Measurements from ENCODE around the gene RELN.

RELN gene

DNA sequence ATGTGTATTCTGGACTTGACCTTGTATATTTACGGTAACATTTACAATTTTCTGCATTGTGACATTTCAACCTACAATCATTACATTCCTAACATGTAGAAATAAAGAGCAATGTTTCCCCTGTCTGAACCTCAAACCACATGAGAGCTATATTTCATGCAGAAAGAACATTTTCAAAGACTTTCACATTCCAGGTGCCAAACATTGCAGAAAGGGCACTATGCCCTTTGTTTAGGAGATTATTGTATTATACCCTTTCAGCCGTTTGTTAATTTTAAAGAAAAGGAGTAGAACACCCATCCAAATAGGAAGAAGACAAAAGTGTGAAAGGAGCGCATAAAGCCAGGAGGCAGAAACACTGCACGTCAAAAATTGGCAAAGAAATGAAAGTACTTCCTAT lies 260.4 kb downstream of the RELN start:
- DNase-seq (ENCODE audit: low spot score): no peak
- CTCF ChIA-PET: no interaction called here
- POLR2A ChIA-PET (ENCODE audit: low non-redundant PET): no interaction called here
- TF ChIP-seq, protein P1, sequence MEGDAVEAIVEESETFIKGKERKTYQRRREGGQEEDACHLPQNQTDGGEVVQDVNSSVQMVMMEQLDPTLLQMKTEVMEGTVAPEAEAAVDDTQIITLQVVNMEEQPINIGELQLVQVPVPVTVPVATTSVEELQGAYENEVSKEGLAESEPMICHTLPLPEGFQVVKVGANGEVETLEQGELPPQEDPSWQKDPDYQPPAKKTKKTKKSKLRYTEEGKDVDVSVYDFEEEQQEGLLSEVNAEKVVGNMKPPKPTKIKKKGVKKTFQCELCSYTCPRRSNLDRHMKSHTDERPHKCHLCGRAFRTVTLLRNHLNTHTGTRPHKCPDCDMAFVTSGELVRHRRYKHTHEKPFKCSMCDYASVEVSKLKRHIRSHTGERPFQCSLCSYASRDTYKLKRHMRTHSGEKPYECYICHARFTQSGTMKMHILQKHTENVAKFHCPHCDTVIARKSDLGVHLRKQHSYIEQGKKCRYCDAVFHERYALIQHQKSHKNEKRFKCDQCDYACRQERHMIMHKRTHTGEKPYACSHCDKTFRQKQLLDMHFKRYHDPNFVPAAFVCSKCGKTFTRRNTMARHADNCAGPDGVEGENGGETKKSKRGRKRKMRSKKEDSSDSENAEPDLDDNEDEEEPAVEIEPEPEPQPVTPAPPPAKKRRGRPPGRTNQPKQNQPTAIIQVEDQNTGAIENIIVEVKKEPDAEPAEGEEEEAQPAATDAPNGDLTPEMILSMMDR (conservative IDR thresholded peaks at IDR 0.05; ENCODE audit: low read depth): no peak
- H3K27ac ChIP-seq: no peak overlapping the region

DNA sequence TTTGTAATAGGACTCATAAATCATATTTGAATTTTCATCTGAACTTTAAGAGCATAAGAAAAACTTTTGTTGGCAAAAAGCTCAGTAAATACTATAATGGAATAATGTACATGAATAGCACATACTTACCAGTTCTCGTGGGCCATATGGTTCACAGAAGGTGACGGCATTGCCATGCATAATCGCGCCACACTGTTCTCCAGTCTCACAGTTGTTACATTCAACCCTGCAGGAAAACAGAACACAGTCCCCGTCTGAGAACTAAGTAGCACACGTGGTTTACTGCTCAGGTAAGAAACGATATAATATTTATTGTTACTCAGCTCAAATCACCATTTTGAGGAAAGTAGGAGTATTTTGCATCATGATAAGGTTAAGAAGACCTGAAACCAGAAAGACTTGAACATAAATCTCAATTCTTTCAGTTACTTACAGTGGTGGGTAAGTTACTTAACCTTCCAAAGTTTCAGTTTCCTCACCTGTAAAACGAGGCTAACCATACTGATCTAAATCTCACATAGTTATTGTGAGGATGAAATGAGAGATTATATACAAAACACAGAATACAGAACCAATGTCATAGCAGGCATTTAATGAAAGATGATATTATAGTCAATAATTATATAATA lies 261.4 kb downstream of the RELN start:
- ChIA-PET POLR2A (ENCODE audit: low non-redundant PET) (no interaction called here), CTCF (no interaction called here)
- DNase-seq (ENCODE audit: low spot score): no peak
- TF ChIP-seq, protein P1 (conservative IDR thresholded peaks at IDR 0.05; ENCODE audit: low read depth): no peak
- H3K27ac ChIP-seq: no peak overlapping the region

DNA sequence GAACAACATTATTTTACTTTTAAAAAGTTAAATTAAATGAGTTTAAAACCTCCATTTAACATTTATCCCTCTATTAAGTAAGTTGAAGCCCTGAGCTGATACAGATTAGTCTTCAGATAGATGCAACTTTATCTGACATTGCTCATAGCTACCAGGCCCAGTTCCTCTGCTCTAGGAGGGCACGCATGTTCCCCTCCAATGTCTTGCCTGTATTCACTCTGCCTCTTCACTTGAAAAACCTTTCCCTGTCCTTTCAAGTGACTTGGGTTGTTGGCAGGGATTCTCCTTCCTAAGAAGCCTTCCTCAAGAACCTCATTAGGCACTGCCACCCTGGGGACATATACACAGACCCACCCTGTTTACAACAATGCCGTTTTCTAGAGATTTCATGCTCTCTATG lies 270.4 kb downstream of the RELN start:
- DNase-seq (ENCODE audit: low spot score): no peak
- ChIA-PET CTCF (interaction anchor here (1.1 kb wide), 1 partner anchor 18 kb away, joined by 3 read pairs; no protein-coding TSS in a partner anchor), POLR2A (ENCODE audit: low non-redundant PET) (no interaction called here)
- no peak overlapping the region for H3K27ac ChIP-seq
- TF ChIP-seq, protein P1 (conservative IDR thresholded peaks at IDR 0.05; ENCODE audit: low read depth): no peak

DNA sequence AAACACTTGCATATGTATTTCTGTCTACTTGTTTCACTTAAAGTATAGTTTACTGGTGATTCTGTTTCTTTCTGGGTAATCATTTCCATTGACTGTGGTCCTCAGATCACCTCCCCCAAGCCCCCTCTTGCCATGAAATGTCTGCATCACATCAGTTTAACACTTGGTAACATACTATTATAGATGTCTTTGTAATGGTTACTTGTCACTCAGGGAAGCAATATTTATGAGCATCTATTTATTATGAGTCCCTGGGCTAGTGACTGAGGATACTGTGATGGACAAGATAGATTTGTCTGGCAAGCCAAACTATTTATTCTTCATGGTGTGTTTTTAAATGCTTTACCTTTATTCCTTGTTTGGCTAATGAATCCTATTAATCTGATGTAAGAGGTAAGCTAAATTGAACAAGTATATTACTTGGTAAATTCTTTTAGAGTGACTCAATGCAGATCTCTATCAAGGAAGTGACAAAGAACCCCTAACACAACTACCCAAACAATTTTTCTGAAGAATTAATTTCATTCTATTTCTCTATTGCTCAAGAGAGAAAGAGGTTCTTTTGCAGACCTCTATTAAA lies 270.9 kb downstream of the RELN start:
- peak; percentile 15 for DNase-seq (ENCODE audit: low spot score)
- no peak overlapping the region for H3K27ac ChIP-seq
- TF ChIP-seq, protein P1 (conservative IDR thresholded peaks at IDR 0.05; ENCODE audit: low read depth): no peak
- POLR2A ChIA-PET (ENCODE audit: low non-redundant PET): no interaction called here
- CTCF ChIA-PET: interaction anchor here (1.1 kb wide), 1 partner anchor 18 kb away, joined by 3 read pairs; no protein-coding TSS in a partner anchor

DNA sequence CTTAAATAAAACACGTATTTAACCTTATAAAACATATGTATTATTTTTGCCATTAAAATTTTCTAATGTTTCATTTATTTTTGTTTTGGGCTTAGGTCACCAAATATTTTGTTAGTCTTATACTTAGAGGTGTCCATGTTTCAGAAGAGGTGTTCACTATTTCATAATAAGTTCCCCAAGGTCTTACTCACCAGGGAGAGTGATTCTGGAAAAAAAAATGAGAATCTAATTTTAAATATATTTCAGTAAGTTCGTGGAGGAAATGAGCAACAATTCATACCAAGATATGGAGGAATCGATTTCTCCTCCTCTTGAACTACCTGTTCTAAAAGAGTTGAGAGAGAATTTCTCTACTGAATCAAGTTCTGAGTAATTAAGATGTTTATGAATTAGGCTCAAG lies 271.9 kb downstream of the RELN start:
- CTCF ChIA-PET: no interaction called here
- POLR2A ChIA-PET (ENCODE audit: low non-redundant PET): no interaction called here
- TF ChIP-seq, protein P1 (conservative IDR thresholded peaks at IDR 0.05; ENCODE audit: low read depth): no peak
- DNase-seq (ENCODE audit: low spot score): no peak
- no peak overlapping the region for H3K27ac ChIP-seq

DNA sequence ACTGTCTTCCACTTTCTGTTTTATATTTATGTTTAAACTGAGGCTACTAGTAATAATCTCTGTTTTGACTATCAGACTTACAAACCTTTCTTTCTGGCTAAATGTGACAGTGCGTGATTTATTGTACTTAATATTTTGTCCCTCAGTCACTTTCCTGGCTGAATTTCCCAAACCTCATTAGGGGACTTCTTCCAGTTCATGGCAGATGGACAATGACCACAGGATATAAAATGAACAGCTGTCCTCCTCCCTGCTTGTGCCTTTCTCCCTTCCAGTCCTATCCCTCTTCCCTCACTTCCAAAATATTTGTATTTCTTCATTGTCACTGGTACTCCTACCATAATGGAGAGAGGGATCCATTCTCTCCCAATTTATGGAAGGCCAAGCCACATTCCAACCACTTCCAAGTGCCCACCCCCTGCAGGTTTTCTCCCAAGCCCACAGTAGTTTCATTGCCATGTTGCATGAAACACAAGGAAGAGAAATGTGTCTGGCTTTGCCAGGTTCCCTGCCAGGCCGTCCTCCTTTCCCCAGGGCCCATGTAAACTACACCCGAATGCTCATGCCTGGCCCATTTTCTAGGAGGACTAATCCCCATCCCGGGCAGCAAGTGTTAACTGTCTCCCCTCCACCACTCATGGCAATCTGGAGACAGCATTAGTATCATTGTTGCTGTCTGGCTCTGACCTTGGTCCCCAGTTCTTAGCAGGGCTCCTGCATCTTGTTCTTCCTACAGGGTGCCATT lies 273.9 kb downstream of the RELN start:
- ChIA-PET POLR2A (ENCODE audit: low non-redundant PET) (no interaction called here), CTCF (interaction anchor here (0.6 kb wide), 1 partner anchor 15 kb away, joined by 4 read pairs; no protein-coding TSS in a partner anchor)
- H3K27ac ChIP-seq: no peak overlapping the region
- TF ChIP-seq, protein P1 (conservative IDR thresholded peaks at IDR 0.05; ENCODE audit: low read depth): no peak
- no peak for DNase-seq (ENCODE audit: low spot score)

All from RWPE1 (cell line).